Testis (tissue), 2 donors: ENCODE data around the gene TPBG.

Source experiments
- POLR2A ChIP-seq: fragments of 450-650 bp; IDR thresholded peaks from one replicate; pipeline ENCODE4 v1.6.1; 2017; ENCODE audit warnings: antibody characterized with exemption, mild to moderate bottlenecking, moderate library complexity
- TF ChIP-seq, protein P1 (sequence below), 3 experiments: fragments of 450-650 bp in 2 of 3; fragments of 200-600 bp in 1 of 3; sonication (generic) in 1 of 3; IDR thresholded peaks; one replicate each; pipeline ENCODE4 v1.5.1; 2016 to 2019; ENCODE audit warnings: antibody characterized with exemption in 3 of 3, mild to moderate bottlenecking in 2 of 3, moderate library complexity in 1 of 3

GRCh38 chr6:82376636-82377035 lies 13.0 kb downstream of the TPBG start:
- no peak for TF ChIP-seq POLR2A
- TF ChIP-seq, protein P1, sequence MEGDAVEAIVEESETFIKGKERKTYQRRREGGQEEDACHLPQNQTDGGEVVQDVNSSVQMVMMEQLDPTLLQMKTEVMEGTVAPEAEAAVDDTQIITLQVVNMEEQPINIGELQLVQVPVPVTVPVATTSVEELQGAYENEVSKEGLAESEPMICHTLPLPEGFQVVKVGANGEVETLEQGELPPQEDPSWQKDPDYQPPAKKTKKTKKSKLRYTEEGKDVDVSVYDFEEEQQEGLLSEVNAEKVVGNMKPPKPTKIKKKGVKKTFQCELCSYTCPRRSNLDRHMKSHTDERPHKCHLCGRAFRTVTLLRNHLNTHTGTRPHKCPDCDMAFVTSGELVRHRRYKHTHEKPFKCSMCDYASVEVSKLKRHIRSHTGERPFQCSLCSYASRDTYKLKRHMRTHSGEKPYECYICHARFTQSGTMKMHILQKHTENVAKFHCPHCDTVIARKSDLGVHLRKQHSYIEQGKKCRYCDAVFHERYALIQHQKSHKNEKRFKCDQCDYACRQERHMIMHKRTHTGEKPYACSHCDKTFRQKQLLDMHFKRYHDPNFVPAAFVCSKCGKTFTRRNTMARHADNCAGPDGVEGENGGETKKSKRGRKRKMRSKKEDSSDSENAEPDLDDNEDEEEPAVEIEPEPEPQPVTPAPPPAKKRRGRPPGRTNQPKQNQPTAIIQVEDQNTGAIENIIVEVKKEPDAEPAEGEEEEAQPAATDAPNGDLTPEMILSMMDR (IDR thresholded peaks at IDR 0.05) = no peak
